Lower leg skin (tissue), 4 donors: ENCODE results near the gene ZNF101. TPM values are rescaled to one million over a fixed set of nuclear protein-coding genes. Genes with fewer than 3 reads are reported as not detected.

ENCODE experiments used
- DNase-seq, 2 donors: peaks; one replicate each; pipeline ENCODE4 v3.0.0-alpha.2; 2019; ENCODE audit warnings: low spot score in 2 of 2
- H3K4me3 ChIP-seq: fragments of 200-600 bp; sonication (generic); 2 replicates; pipeline ENCODE4 v1.5.1; 2017; ENCODE audit warnings: mild to moderate bottlenecking, low read depth; ENCODE audit not compliant: poor library complexity, severe bottlenecking
- POLR2A ChIP-seq, 2 donors: fragments of 450-650 bp; IDR thresholded peaks; one replicate each; pipeline ENCODE4 v1.6.1; 2016 to 2017; ENCODE audit warnings: antibody characterized with exemption in 2 of 2, mild to moderate bottlenecking in 1 of 2, moderate library complexity in 1 of 2
- whole genome bisulfite sequencing, 2 donors: methylation state at CpG; one replicate each; pipeline ENCODE4 v1.1.5; 2018; 5-methylcytosine and 5-hydroxymethylcytosine counted together
- intact Hi-C: fragments of 100-400 bp; cut with DNase I; formaldehyde crosslinking; loops from one replicate; pipeline ENCODE4 v1.15.0; 2023; ENCODE audit warnings: low total_unique reads
- total RNA-seq, 4 donors: library from RNA; depleted of rRNA; stranded (reverse); fragments of >200 nt; gene quantifications; one replicate each; pipeline ENCODE4 v1.1.0, GENCODE V29; 2016
- TF ChIP-seq, protein P1 (sequence below), 3 donors: fragments of 450-650 bp; IDR thresholded peaks; one replicate each; pipeline ENCODE4 v1.5.1; 2016; ENCODE audit warnings: antibody characterized with exemption in 3 of 3, mild to moderate bottlenecking in 3 of 3, moderate library complexity in 2 of 3

ZNF101 gene
- total RNA-seq, 4 donors from 2014 or later: 4.5 to 18.6 (median 7.2) TPM

- intact Hi-C loops: no loop called here
- WGBS, 2 donors: 94 to 95% methylated on average over 18 to 22 of the region's 22 CpGs
- no peak for TF ChIP-seq POLR2A (IDR thresholded peaks at IDR 0.05)
- TF ChIP-seq, protein P1, sequence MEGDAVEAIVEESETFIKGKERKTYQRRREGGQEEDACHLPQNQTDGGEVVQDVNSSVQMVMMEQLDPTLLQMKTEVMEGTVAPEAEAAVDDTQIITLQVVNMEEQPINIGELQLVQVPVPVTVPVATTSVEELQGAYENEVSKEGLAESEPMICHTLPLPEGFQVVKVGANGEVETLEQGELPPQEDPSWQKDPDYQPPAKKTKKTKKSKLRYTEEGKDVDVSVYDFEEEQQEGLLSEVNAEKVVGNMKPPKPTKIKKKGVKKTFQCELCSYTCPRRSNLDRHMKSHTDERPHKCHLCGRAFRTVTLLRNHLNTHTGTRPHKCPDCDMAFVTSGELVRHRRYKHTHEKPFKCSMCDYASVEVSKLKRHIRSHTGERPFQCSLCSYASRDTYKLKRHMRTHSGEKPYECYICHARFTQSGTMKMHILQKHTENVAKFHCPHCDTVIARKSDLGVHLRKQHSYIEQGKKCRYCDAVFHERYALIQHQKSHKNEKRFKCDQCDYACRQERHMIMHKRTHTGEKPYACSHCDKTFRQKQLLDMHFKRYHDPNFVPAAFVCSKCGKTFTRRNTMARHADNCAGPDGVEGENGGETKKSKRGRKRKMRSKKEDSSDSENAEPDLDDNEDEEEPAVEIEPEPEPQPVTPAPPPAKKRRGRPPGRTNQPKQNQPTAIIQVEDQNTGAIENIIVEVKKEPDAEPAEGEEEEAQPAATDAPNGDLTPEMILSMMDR (IDR thresholded peaks at IDR 0.05): no peak
- no peak for DNase-seq
- no peak overlapping the region for H3K4me3 ChIP-seq
Observed at GRCh38 chr19:19655051-19655594, 13.5 kb upstream of the ZNF101 start.

GRCh38 chr19:19655641-19656343 lies 12.8 kb upstream of the ZNF101 start:
- 92 to 93% methylated on average over 21 to 27 of the region's 27 CpGs for WGBS, 2 donors
- no peak for DNase-seq
- no peak overlapping the region for H3K4me3 ChIP-seq
- no peak for TF ChIP-seq POLR2A (IDR thresholded peaks at IDR 0.05)
- TF ChIP-seq, protein P1 (IDR thresholded peaks at IDR 0.05): no peak
- intact Hi-C loops: no loop called here

GRCh38 chr19:19656451-19657396 lies 11.9 kb upstream of the ZNF101 start:
- TF ChIP-seq, protein P1 (IDR thresholded peaks at IDR 0.05): no peak
- TF ChIP-seq POLR2A (IDR thresholded peaks at IDR 0.05): no peak
- no peak for DNase-seq
- intact Hi-C loops: no loop called here
- 90 to 93% methylated on average over 21 to 33 of the region's 33 CpGs for WGBS, 2 donors
- no peak overlapping the region for H3K4me3 ChIP-seq

- no peak for DNase-seq
- 66 to 68% methylated on average over 9 to 10 of the region's 10 CpGs for WGBS, 2 donors
- no peak overlapping the region for H3K4me3 ChIP-seq
- intact Hi-C loops: no loop called here
- no peak for TF ChIP-seq POLR2A (IDR thresholded peaks at IDR 0.05)
- TF ChIP-seq, protein P1 (IDR thresholded peaks at IDR 0.05): no peak
Observed at GRCh38 chr19:19657397-19657783, 11.2 kb upstream of the ZNF101 start.

DNA sequence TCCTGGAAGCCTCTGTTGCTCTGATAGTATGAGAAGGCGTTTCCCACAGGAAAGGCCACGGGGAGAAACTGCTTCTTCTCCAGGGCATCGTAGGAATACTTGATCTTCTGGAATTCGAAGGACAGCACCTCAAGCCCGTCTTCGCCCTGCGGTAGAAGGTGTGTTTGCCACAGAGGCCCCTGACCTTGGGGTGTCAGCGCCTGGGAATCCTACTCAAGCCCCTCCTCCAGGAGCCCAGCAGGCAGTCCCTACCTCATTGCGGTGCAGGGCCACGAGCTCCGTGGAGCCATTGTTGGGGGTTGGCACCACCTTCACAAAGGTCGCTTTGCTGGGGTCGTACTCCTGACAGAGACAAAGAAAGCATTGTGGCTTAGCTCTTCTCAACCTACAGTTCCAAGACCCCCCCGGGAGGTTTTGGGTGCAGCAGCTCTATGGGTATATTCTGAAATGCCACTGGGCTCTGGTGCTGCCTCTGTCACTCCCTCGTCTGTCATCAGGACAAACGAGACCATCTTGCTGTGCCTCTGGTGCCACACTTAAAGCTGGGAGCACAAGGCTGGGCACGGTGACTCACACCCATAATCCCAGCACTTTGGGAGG lies 8.9 kb upstream of the ZNF101 start:
- 83 to 86% methylated on average over 17 of the region's 17 CpGs for WGBS, 2 donors
- intact Hi-C loops: no loop called here
- no peak for DNase-seq
- TF ChIP-seq, protein P1 (IDR thresholded peaks at IDR 0.05): no peak
- H3K4me3 ChIP-seq: no peak overlapping the region
